HCT116 (cell line): ENCODE results near the gene TARM1. TPM values are rescaled to one million over a fixed set of nuclear protein-coding genes. Genes with fewer than 3 reads are reported as not detected.

Experiments
- ATAC-seq: fragments of 200-7000 bp; cut with Tn5 transposase; 2 replicates; pipeline ENCODE4 v1.9.1; 2020; ENCODE audit warnings: mild to moderate bottlenecking, moderate library complexity
- BruUV-seq: library from RNA; stranded (reverse); fragments of 400-500 nt; replicated peaks from 2 replicates; lab custom pipeline; 2021; lab: Mats Ljungman, UMichigan
- CTCF ChIA-PET: fragments of 300-600 bp; sonication (Branson Sonifier 250); formaldehyde crosslinking; loops from one replicate; lab custom pipeline; 2021; ENCODE audit warnings: antibody characterized with exemption; lab: Charles Lee
- POLR2A ChIA-PET: fragments of 300-600, 350-600 bp; sonication (Branson Sonifier 250); formaldehyde crosslinking; loops from one replicate; lab custom pipeline; 2021; ENCODE audit warnings: antibody characterized with exemption; lab: Charles Lee
- RAD21 ChIA-PET, 2 experiments: fragments of 300-600 bp; sonication (Branson Sonifier 250); formaldehyde crosslinking; loops; one replicate each; lab custom pipeline; 2023; ENCODE audit warnings: low total read pairs in 2 of 2; ENCODE audit not compliant: uncharacterized antibody in 2 of 2, unreplicated experiment in 2 of 2, low non-redundant PET in 1 of 2; lab: Charles Lee
- DNase-seq: peaks from one replicate; pipeline ENCODE4 v3.0.0-alpha.2; 2010; ENCODE audit warnings: low read depth, low spot score
- H2AFZ ChIP-seq: fragments of 200-600 bp; shearing (Covaris generic), sonication (generic); 2 replicates; pipeline ENCODE4 v1.6.1; 2017; ENCODE audit warnings: low read depth, mixed run types, mixed read lengths, antibody characterized with exemption, low read length; ENCODE audit not compliant: poor library complexity, severe bottlenecking
- H3K27ac ChIP-seq: 2 replicates; pipeline ENCODE4 v1.5.1; 2012; ENCODE audit warnings: low read depth, low read length
- H3K27me3 ChIP-seq: fragments of 200-600 bp; sonication (generic); 2 replicates; pipeline ENCODE4 v1.6.1; 2016; ENCODE audit warnings: mixed run types, low read length, mixed read lengths; ENCODE audit not compliant: insufficient read depth
- H3K36me3 ChIP-seq, 2 experiments: fragments of 200-500 bp in 1 of 2; fragments of 200-600 bp in 1 of 2; sonication (Bioruptor generic) in 1 of 2; sonication (generic) in 1 of 2; 2 replicates each; pipeline versions ENCODE4 v1.5.1 to v1.6.1; 2014 to 2016; ENCODE audit warnings: low read length in 2 of 2, inconsistent platforms in 1 of 2, mixed read lengths in 1 of 2, mixed run types in 1 of 2; ENCODE audit not compliant: insufficient read depth in 2 of 2, control insufficient read depth in 1 of 2
- H3K4me1 ChIP-seq, 2 experiments: fragments of 200-600 bp in 1 of 2; sonication (generic) in 1 of 2; 2 replicates each; pipeline versions ENCODE4 v1.5.1 to v1.6.1; 2012 to 2017; ENCODE audit warnings: low read length in 2 of 2, inconsistent platforms in 1 of 2, mild to moderate bottlenecking in 1 of 2, mixed read lengths in 1 of 2, mixed run types in 1 of 2, moderate library complexity in 1 of 2; ENCODE audit not compliant: insufficient read depth in 2 of 2, control insufficient read depth in 1 of 2
- H3K4me2 ChIP-seq: fragments of 200-600 bp; sonication (generic); 2 replicates; pipeline ENCODE4 v1.6.1; 2017; ENCODE audit warnings: mixed run types, low read length, mixed read lengths
- H3K4me3 ChIP-seq, 2 experiments: fragments of 200-600 bp in 1 of 2; sonication (generic) in 1 of 2; replicated peaks in 1 of 2; 2 replicates each; pipeline ENCODE4 v1.5.1; 2011 to 2016; ENCODE audit warnings: low read length in 2 of 2, control low read depth in 1 of 2, low read depth in 1 of 2, mild to moderate bottlenecking in 1 of 2, mixed read lengths in 1 of 2, mixed run types in 1 of 2
- H3K79me2 ChIP-seq: fragments of 200-600 bp; sonication (generic); 2 replicates; pipeline ENCODE4 v1.6.1; 2017; ENCODE audit warnings: mild to moderate bottlenecking, mixed run types, low read length, moderate library complexity, mixed read lengths; ENCODE audit not compliant: insufficient read depth
- H3K9ac ChIP-seq: fragments of 200-600 bp; sonication (generic); 2 replicates; pipeline ENCODE4 v1.6.1; 2016; ENCODE audit warnings: low read length, mixed read lengths
- H3K9me2 ChIP-seq: fragments of 200-600 bp; sonication (generic), shearing (Covaris generic); 2 replicates; pipeline ENCODE4 v1.6.1; 2017; ENCODE audit warnings: mixed run types, mild to moderate bottlenecking, moderate library complexity; ENCODE audit not compliant: insufficient read depth
- H3K9me3 ChIP-seq, 2 experiments: fragments of 200-500 bp in 1 of 2; fragments of 200-600 bp in 1 of 2; sonication (Bioruptor generic) in 1 of 2; sonication (generic) in 1 of 2; 2 replicates each; pipeline ENCODE4 v1.6.1; 2014 to 2017; ENCODE audit warnings: low read length in 2 of 2, mixed read lengths in 2 of 2, inconsistent platforms in 1 of 2, low read depth in 1 of 2, mild to moderate bottlenecking in 1 of 2, mixed run types in 1 of 2, moderate library complexity in 1 of 2; ENCODE audit not compliant: control insufficient read depth in 1 of 2, insufficient read depth in 1 of 2
- H4K20me1 ChIP-seq: fragments of 200-600 bp; sonication (generic), shearing (Covaris generic); 2 replicates; pipeline ENCODE4 v1.6.1; 2017; ENCODE audit warnings: mixed run types, mild to moderate bottlenecking, moderate library complexity; ENCODE audit not compliant: insufficient read depth
- EGR1 ChIP-seq: IDR thresholded peaks from 2 replicates; pipeline ENCODE4 v1.6.1; 2012; ENCODE audit warnings: low read depth
- FOSL1 ChIP-seq: IDR thresholded peaks from 2 replicates; pipeline ENCODE4 v1.6.1; 2012; ENCODE audit warnings: low read depth
- JUND ChIP-seq: IDR thresholded peaks from 2 replicates; pipeline ENCODE4 v1.6.1; 2012
- POLR2A ChIP-seq: IDR thresholded peaks from 2 replicates; pipeline ENCODE4 v1.7.0; 2011; ENCODE audit warnings: borderline replicate concordance; ENCODE audit not compliant: insufficient read depth, insufficient read length; ENCODE audit errors: extremely low read depth
- REST ChIP-seq: IDR thresholded peaks from 2 replicates; pipeline ENCODE4 v1.6.1; 2012; ENCODE audit warnings: low read depth
- SP1 ChIP-seq: IDR thresholded peaks from 2 replicates; pipeline ENCODE4 v1.6.1; 2012; ENCODE audit warnings: low read depth
- SRF ChIP-seq: IDR thresholded peaks from 2 replicates; pipeline ENCODE4 v1.6.1; 2012; ENCODE audit warnings: low read depth
- TCF7L2 ChIP-seq: IDR thresholded peaks from 2 replicates; pipeline ENCODE4 v1.7.0; 2011; ENCODE audit warnings: borderline replicate concordance, inconsistent platforms; ENCODE audit not compliant: insufficient read depth, insufficient read length; ENCODE audit errors: extremely low read depth
- YY1 ChIP-seq: IDR thresholded peaks from 2 replicates; pipeline ENCODE4 v1.6.1; 2011; ENCODE audit warnings: low read length, low read depth, moderate library complexity, mild to moderate bottlenecking; ENCODE audit not compliant: insufficient replicate concordance; ENCODE audit errors: extremely low read depth
- ZFX ChIP-seq: fragments of 450-650 bp; IDR thresholded peaks from 2 replicates; pipeline ENCODE4 v1.6.1; 2017
- ZNF274 ChIP-seq: fragments of 200-500 bp; sonication (Bioruptor generic); IDR thresholded peaks from 2 replicates; pipeline ENCODE4 v1.6.1; 2014; ENCODE audit warnings: mild to moderate bottlenecking, low read depth, low read length, inconsistent platforms
- intact Hi-C: fragments of 100-400 bp; cut with micrococcal nuclease; formaldehyde crosslinking; loops from 2 replicates; pipeline ENCODE4 v1.10.0; 2022
- total RNA-seq: library from RNA; stranded (reverse); gene quantifications from one replicate; pipeline ENCODE4 v1.2.1, GENCODE V29; 2021; ENCODE audit not compliant: unreplicated experiment
- TF ChIP-seq, protein P1 (sequence below), 3 experiments: fragments of 200-600 bp in 1 of 3; sonication (generic) in 1 of 3; IDR thresholded peaks in 2 of 3; conservative IDR thresholded peaks in 1 of 3; 2 replicates each; pipeline ENCODE4 v1.5.1; 2012 to 2017; ENCODE audit warnings: low read depth in 2 of 3, low read length in 2 of 3, antibody characterized with exemption in 1 of 3, borderline replicate concordance in 1 of 3, control low read depth in 1 of 3, mild to moderate bottlenecking in 1 of 3, mixed read lengths in 1 of 3, mixed run types in 1 of 3, moderate library complexity in 1 of 3; ENCODE audit not compliant: insufficient read depth in 1 of 3
- TF ChIP-seq, protein P2 (sequence below): IDR thresholded peaks from 2 replicates; pipeline ENCODE4 v1.6.1; 2012

Gene TARM1
- total RNA-seq, 1 experiment from 2014 or later = not detected

DNA sequence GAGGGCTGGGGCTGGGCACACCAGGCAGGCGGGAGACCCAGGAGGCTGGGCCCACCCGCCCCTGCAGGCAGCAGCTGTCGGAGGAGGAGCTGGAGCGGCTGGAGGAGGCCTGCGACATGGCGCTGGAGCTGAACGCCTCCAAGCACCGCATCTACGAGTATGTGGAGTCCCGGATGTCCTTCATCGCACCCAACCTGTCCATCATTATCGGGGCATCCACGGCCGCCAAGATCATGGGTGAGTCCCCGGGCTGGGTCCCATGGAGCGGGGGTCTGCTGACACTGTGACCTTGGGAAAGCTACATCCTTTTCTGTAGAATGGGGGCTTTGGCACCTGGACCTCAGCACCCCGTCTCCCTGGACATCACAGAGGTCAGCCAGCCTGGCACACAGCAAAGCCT lies 42.5 kb upstream of the TARM1 start:
- H3K4me2 ChIP-seq = no peak overlapping the region
- no peak overlapping the region for H3K9ac ChIP-seq
- no TSS peak for BruUV-seq
- H3K27ac ChIP-seq = no peak overlapping the region
- H3K4me3 ChIP-seq = no peak overlapping the region
- H2AFZ ChIP-seq = no peak overlapping the region
- peaks cover under 1% of the 10 kb centered on the region; the same call in 1 of the 2 replicates for H3K79me2 ChIP-seq
- TF ChIP-seq, protein P1, sequence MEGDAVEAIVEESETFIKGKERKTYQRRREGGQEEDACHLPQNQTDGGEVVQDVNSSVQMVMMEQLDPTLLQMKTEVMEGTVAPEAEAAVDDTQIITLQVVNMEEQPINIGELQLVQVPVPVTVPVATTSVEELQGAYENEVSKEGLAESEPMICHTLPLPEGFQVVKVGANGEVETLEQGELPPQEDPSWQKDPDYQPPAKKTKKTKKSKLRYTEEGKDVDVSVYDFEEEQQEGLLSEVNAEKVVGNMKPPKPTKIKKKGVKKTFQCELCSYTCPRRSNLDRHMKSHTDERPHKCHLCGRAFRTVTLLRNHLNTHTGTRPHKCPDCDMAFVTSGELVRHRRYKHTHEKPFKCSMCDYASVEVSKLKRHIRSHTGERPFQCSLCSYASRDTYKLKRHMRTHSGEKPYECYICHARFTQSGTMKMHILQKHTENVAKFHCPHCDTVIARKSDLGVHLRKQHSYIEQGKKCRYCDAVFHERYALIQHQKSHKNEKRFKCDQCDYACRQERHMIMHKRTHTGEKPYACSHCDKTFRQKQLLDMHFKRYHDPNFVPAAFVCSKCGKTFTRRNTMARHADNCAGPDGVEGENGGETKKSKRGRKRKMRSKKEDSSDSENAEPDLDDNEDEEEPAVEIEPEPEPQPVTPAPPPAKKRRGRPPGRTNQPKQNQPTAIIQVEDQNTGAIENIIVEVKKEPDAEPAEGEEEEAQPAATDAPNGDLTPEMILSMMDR (IDR thresholded peaks at IDR 0.05 in 2 of 3, conservative IDR thresholded peaks at IDR 0.05 in 1 of 3; ENCODE audit: borderline replicate concordance in 1 of 3, insufficient read depth in 1 of 3, low read depth in 2 of 3, low read length in 2 of 3) = no peak
- TF ChIP-seq FOSL1 (no peak), TCF7L2 (no peak), YY1 (no peak), ZNF274 (no peak), ZFX (no peak), SP1 (no peak), SRF (no peak), EGR1 (no peak), REST (no peak), POLR2A (no peak), JUND (no peak)
- TF ChIP-seq, protein P2, sequence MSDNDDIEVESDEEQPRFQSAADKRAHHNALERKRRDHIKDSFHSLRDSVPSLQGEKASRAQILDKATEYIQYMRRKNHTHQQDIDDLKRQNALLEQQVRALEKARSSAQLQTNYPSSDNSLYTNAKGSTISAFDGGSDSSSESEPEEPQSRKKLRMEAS = no peak
- no peaks in the 10 kb centered on the region for H3K4me1 ChIP-seq
- DNase-seq (no peak), ATAC-seq (no peak)
- H4K20me1 ChIP-seq = no peaks in the 10 kb centered on the region
- H3K9me3 ChIP-seq = no peaks in the 10 kb centered on the region
- H3K9me2 ChIP-seq = no peaks in the 10 kb centered on the region
- ChIA-PET CTCF (no interaction called here), POLR2A (interaction anchor here (1.4 kb wide), 1 partner anchor 14 kb away, joined by 3 read pairs; the partner anchor contains the start of gene CNOT3), RAD21 (no interaction called here)
- no peaks in the 10 kb centered on the region for H3K27me3 ChIP-seq
- H3K36me3 ChIP-seq = peaks cover 36 to 43% of the 10 kb centered on the region in 2 experiments; a peak in 3 of 4 replicates
- intact Hi-C loops = no loop called here
